ENCODE data around the gene PADI3. TPM values are rescaled to one million over a fixed set of nuclear protein-coding genes. Genes with fewer than 3 reads are reported as not detected.

PADI3 gene
- total RNA-seq, 3 donors from 2014 or later, result not detected

GRCh38 chr1:17258758-17259130, 9.8 kb downstream of the PADI3 start:
- Histone ChIP-seq H3K27ac (no peak overlapping the region), H3K27me3 (no peaks in the 10 kb centered on the region), H3K4me3 (no peak overlapping the region), H3K4me1 (no peaks in the 10 kb centered on the region), H3K36me3 (no peaks in the 10 kb centered on the region), H3K9me3 (no peaks in the 10 kb centered on the region)
- TF ChIP-seq CTCF (IDR thresholded peaks at IDR 0.05), result no peak
- no peak for TF ChIP-seq POLR2AphosphoS5 (IDR thresholded peaks at IDR 0.05)
- no peak for TF ChIP-seq POLR2A (IDR thresholded peaks at IDR 0.05)
- intact Hi-C loops (cut with DNase I; ENCODE audit: low total_unique reads), result no loop called here
- DNase-seq (ENCODE audit: low spot score in 2 of 2), result no peak

GRCh38 chr1:17259233-17259873, 10.5 kb downstream of the PADI3 start:
- no peak overlapping the region for H3K27ac ChIP-seq
- no peak overlapping the region for H3K4me3 ChIP-seq
- no peak for DNase-seq (ENCODE audit: low spot score in 2 of 2)
- no peaks in the 10 kb centered on the region for H3K4me1 ChIP-seq
- intact Hi-C loops (cut with DNase I; ENCODE audit: low total_unique reads), result no loop called here
- no peak for TF ChIP-seq POLR2AphosphoS5 (IDR thresholded peaks at IDR 0.05)
- no peak for TF ChIP-seq POLR2A (IDR thresholded peaks at IDR 0.05)
- no peak for TF ChIP-seq CTCF (IDR thresholded peaks at IDR 0.05)
- no peaks in the 10 kb centered on the region for H3K9me3 ChIP-seq
- no peaks in the 10 kb centered on the region for H3K36me3 ChIP-seq
- H3K27me3 ChIP-seq, result no peaks in the 10 kb centered on the region

GRCh38 chr1:17260264-17260663, 11.4 kb downstream of the PADI3 start:
- Histone ChIP-seq H3K36me3 (no peaks in the 10 kb centered on the region), H3K27ac (no peak overlapping the region), H3K4me1 (no peaks in the 10 kb centered on the region), H3K4me3 (no peak overlapping the region), H3K27me3 (no peaks in the 10 kb centered on the region), H3K9me3 (no peaks in the 10 kb centered on the region)
- TF ChIP-seq CTCF (IDR thresholded peaks at IDR 0.05) (no peak), POLR2A (IDR thresholded peaks at IDR 0.05) (no peak), POLR2AphosphoS5 (IDR thresholded peaks at IDR 0.05) (no peak)
- intact Hi-C loops (cut with DNase I; ENCODE audit: low total_unique reads), result no loop called here
- no peak for DNase-seq (ENCODE audit: low spot score in 2 of 2)

- Histone ChIP-seq H3K36me3 (no peaks in the 10 kb centered on the region), H3K4me1 (no peaks in the 10 kb centered on the region), H3K9me3 (no peaks in the 10 kb centered on the region), H3K27me3 (no peaks in the 10 kb centered on the region), H3K4me3 (no peak overlapping the region), H3K27ac (no peak overlapping the region)
- no peak for DNase-seq (ENCODE audit: low spot score in 2 of 2)
- TF ChIP-seq POLR2AphosphoS5 (IDR thresholded peaks at IDR 0.05) (no peak), POLR2A (IDR thresholded peaks at IDR 0.05) (no peak), CTCF (IDR thresholded peaks at IDR 0.05) (no peak)
- intact Hi-C loops (cut with DNase I; ENCODE audit: low total_unique reads), result no loop called here
These were observed 11.8 kb downstream of the PADI3 start for GRCh38 chr1:17260738-17261137.

GRCh38 chr1:17263936-17264335, 15.0 kb downstream of the PADI3 start:
- H3K4me3 ChIP-seq, result no peak overlapping the region
- no peak overlapping the region for H3K27ac ChIP-seq
- H3K36me3 ChIP-seq, result no peaks in the 10 kb centered on the region
- H3K9me3 ChIP-seq, result no peaks in the 10 kb centered on the region
- H3K4me1 ChIP-seq, result no peaks in the 10 kb centered on the region
- H3K27me3 ChIP-seq, result no peaks in the 10 kb centered on the region
- intact Hi-C loops (cut with DNase I; ENCODE audit: low total_unique reads), result no loop called here
- TF ChIP-seq POLR2A (IDR thresholded peaks at IDR 0.05) (no peak), CTCF (IDR thresholded peaks at IDR 0.05) (no peak), POLR2AphosphoS5 (IDR thresholded peaks at IDR 0.05) (no peak)
- no peak for DNase-seq (ENCODE audit: low spot score in 2 of 2)

Measured in breast epithelium (tissue), 4 donors.